ENCODE results near the gene FUT7. TPM values are rescaled to one million over a fixed set of nuclear protein-coding genes. Genes with fewer than 3 reads are reported as not detected.

Gene FUT7
- total RNA-seq, 1 experiment from 2014 or later, result not detected

GRCh38 chr9:137051145-137051724 lies 19.3 kb upstream of the FUT7 start:
- Histone ChIP-seq H2AFZ (ENCODE audit: low read length) (no peak overlapping the region), H3K9me3 (ENCODE audit: control insufficient read depth, low read depth, low read length) (no peaks in the 10 kb centered on the region), H4K5ac (ENCODE audit: insufficient read length, low read depth, low read length) (no peak overlapping the region), H2BK20ac (ENCODE audit: low read depth, low read length, poor library complexity, severe bottlenecking) (no peak overlapping the region), H4K20me1 (ENCODE audit: control insufficient read depth, insufficient read depth, insufficient read length) (no peaks in the 10 kb centered on the region), H3K23ac (ENCODE audit: insufficient read length, low read depth, low read length) (no peak overlapping the region), H2BK5ac (ENCODE audit: insufficient read length, low read length) (no peak overlapping the region), H3K4ac (ENCODE audit: low read depth, low read length) (no peak overlapping the region), H2BK15ac (ENCODE audit: low read depth, low read length) (no peak overlapping the region), H2AK5ac (ENCODE audit: insufficient read length, low read length) (no peak overlapping the region), H3K14ac (ENCODE audit: insufficient read depth, low read length) (no peak overlapping the region), H3K23me2 (ENCODE audit: insufficient read length, low read depth, low read length, poor library complexity, severe bottlenecking) (peaks cover 8% of the 10 kb centered on the region), H4K8ac (replicated peaks; ENCODE audit: insufficient read length, low read depth, low read length) (no peak overlapping the region), H2BK120ac (ENCODE audit: low read depth, low read length, poor library complexity, severe bottlenecking) (no peak overlapping the region), H3K18ac (ENCODE audit: insufficient read length, low read depth, low read length) (no peak overlapping the region), H3T11ph (ENCODE audit: low read length) (no peak overlapping the region), H3K79me2 (ENCODE audit: insufficient read depth, low read length) (no peaks in the 10 kb centered on the region), H3K27ac (ENCODE audit: insufficient read length, low read depth, low read length) (no peak overlapping the region), H4K91ac (ENCODE audit: insufficient read length, low read depth, low read length) (no peak overlapping the region), H3K4me1 (ENCODE audit: insufficient read depth, low read length) (no peaks in the 10 kb centered on the region), H3K4me2 (ENCODE audit: insufficient read depth, insufficient read length, low read length) (no peak overlapping the region), H2BK12ac (ENCODE audit: insufficient read length, low read depth, low read length) (no peak overlapping the region), H3K56ac (ENCODE audit: insufficient read length, low read depth, low read length) (no peak overlapping the region), H3K9ac (ENCODE audit: extremely low read depth, insufficient read length, low read length) (no peak overlapping the region), H3K79me1 (ENCODE audit: insufficient read depth, low read depth, low read length, poor library complexity, severe bottlenecking) (no peaks in the 10 kb centered on the region), H3K27me3 (ENCODE audit: insufficient read depth, low read length) (peaks cover 7% of the 10 kb centered on the region; the same call in 1 of the 2 replicates)
- TF ChIP-seq, protein P1, sequence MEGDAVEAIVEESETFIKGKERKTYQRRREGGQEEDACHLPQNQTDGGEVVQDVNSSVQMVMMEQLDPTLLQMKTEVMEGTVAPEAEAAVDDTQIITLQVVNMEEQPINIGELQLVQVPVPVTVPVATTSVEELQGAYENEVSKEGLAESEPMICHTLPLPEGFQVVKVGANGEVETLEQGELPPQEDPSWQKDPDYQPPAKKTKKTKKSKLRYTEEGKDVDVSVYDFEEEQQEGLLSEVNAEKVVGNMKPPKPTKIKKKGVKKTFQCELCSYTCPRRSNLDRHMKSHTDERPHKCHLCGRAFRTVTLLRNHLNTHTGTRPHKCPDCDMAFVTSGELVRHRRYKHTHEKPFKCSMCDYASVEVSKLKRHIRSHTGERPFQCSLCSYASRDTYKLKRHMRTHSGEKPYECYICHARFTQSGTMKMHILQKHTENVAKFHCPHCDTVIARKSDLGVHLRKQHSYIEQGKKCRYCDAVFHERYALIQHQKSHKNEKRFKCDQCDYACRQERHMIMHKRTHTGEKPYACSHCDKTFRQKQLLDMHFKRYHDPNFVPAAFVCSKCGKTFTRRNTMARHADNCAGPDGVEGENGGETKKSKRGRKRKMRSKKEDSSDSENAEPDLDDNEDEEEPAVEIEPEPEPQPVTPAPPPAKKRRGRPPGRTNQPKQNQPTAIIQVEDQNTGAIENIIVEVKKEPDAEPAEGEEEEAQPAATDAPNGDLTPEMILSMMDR (conservative IDR thresholded peaks at IDR 0.05), result no peak
- Mint-ChIP-seq H3K36me3 (ENCODE audit: insufficient read depth in 1 of 3, low read depth in 3 of 3) (no peaks in the 10 kb centered on the region), H3K27me3 (ENCODE audit: low read depth) (peaks cover 74% of the 10 kb centered on the region), H3K9me3 (no peaks in the 10 kb centered on the region), H3K4me3 (no peak overlapping the region), H3K27ac (no peak overlapping the region), H3K4me1 (peaks cover 2 to 11% of the 10 kb centered on the region in 2 experiments)
- no CpG with 5 or more reads among the region's 17 CpGs for WGBS (ENCODE audit: extremely low coverage, insufficient read length, low lambda C conversion rate)
- DNase-seq, result no peak

All from H9 (cell line).